BJ (cell line): ENCODE measurements around the gene UBE2Q2. TPM values are rescaled to one million over a fixed set of nuclear protein-coding genes. Genes with fewer than 3 reads are reported as not detected.

Source experiments
- CTCF ChIA-PET: fragments of 350-600 bp; formaldehyde crosslinking; extraction: SDS; loops from one replicate; lab custom pipeline; 2021; ENCODE audit warnings: antibody characterized with exemption, inconsistent platforms; lab: Yijun Ruan, JAX
- POLR2A ChIA-PET: fragments of 300-600 bp; sonication (Branson Sonifier 250); formaldehyde crosslinking; extraction: SDS; loops from one replicate; lab custom pipeline; 2021; ENCODE audit warnings: antibody characterized with exemption; lab: Charles Lee
- DNase-seq: peaks from one replicate; pipeline ENCODE4 v3.0.0-alpha.2; 2011; ENCODE audit warnings: low read depth
- H3K27me3 ChIP-seq: 2 replicates; pipeline ENCODE4 v1.6.0; 2011; ENCODE audit warnings: low read length; ENCODE audit not compliant: control insufficient read depth, insufficient read depth
- H3K36me3 ChIP-seq: 2 replicates; pipeline ENCODE4 v1.5.1; 2011; ENCODE audit warnings: low read length; ENCODE audit not compliant: control insufficient read depth, insufficient read depth
- H3K4me3 ChIP-seq: 2 replicates; pipeline ENCODE4 v1.5.1; 2011; ENCODE audit warnings: low read depth, mild to moderate bottlenecking, control low read depth, low read length
- CTCF ChIP-seq: IDR thresholded peaks from 2 replicates; pipeline ENCODE4 v1.5.1; 2011; ENCODE audit warnings: low read depth, mild to moderate bottlenecking, control low read depth, inconsistent platforms, low read length, moderate library complexity; ENCODE audit not compliant: insufficient read depth
- polyA plus RNA-seq: library from polyadenylated mRNA; depleted of rRNA; stranded (reverse); fragments of >200 nt; gene quantifications from 2 replicates; pipeline ENCODE4 v1.2.3, GENCODE V29; 2011

UBE2Q2 gene
- polyA plus RNA-seq, 1 experiment: 22.6 TPM

GRCh38 chr15:75817138-75817935, 25.9 kb upstream of the UBE2Q2 start:
- H3K4me3 ChIP-seq: no peak overlapping the region
- CTCF ChIA-PET: interaction anchor here (1.2 to 1.6 kb wide), 2 partner anchors 9 to 15 kb away, joined by 4 to 12 read pairs; no protein-coding TSS in a partner anchor
- no peaks in the 10 kb centered on the region for H3K36me3 ChIP-seq
- no peak for DNase-seq
- no peaks in the 10 kb centered on the region; the same call in 1 of the 2 replicates for H3K27me3 ChIP-seq
- no peak for TF ChIP-seq CTCF
- POLR2A ChIA-PET: no interaction called here

- POLR2A ChIA-PET: no interaction called here
- no peak for DNase-seq
- Histone ChIP-seq H3K27me3 (no peaks in the 10 kb centered on the region; the same call in 1 of the 2 replicates), H3K4me3 (no peak overlapping the region), H3K36me3 (no peaks in the 10 kb centered on the region)
- CTCF ChIA-PET: interaction anchor here (0.6 to 2.0 kb wide), 3 partner anchors 10 to 64 kb away, joined by 3 to 5 read pairs (median 3); no protein-coding TSS in a partner anchor
- no peak for TF ChIP-seq CTCF
Observed at GRCh38 chr15:75820206-75820605, 23.0 kb upstream of the UBE2Q2 start.

GRCh38 chr15:75821786-75822345, 21.4 kb upstream of the UBE2Q2 start:
- ChIA-PET POLR2A (interaction anchor here (0.6 kb wide), 2 partner anchors 10 to 54 kb away, joined by 7 to 9 read pairs; no protein-coding TSS in a partner anchor), CTCF (interaction anchor here (0.9 to 2.2 kb wide), 4 partner anchors 19 to 108 kb away, joined by 3 to 8 read pairs (median 4); no protein-coding TSS in a partner anchor)
- TF ChIP-seq CTCF: no peak
- Histone ChIP-seq H3K4me3 (no peak overlapping the region), H3K36me3 (no peaks in the 10 kb centered on the region), H3K27me3 (peaks cover 4% of the 10 kb centered on the region)
- DNase-seq: no peak

DNA sequence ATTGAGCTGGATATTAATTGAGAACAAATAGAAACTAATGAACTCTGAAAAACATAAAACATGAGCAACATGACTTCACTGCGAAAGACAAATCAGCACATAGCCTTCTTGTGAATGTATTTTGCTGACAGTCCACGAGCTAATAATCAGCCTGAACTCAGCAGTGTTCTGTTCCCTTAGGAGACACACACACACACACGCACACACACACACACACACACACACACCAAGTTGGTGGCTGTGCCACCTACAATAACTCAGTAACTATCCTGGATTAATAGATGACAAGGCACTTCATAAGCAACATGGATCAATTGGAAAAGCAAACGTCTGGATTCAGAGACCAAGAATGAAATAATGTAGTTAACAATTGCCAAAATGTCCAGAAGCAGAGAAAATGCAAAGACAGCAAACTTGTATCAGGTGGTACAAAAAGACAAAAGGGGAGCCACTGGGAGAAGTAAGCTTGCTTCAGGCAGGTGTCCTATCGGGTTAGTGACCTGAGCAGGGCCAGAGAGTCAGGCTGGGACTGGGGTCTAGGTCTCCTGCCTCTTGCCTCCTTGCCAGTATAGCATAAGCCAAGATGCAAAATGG, 20.5 kb upstream of the UBE2Q2 start:
- POLR2A ChIA-PET: interaction anchor here (0.6 kb wide), 1 partner anchor 53 kb away, joined by 9 read pairs; no protein-coding TSS in a partner anchor

More for the DNA sequence above, 20.5 kb upstream of the UBE2Q2 start:
- Histone ChIP-seq H3K27me3 (peaks cover 5% of the 10 kb centered on the region), H3K36me3 (no peaks in the 10 kb centered on the region), H3K4me3 (no peak overlapping the region)
- TF ChIP-seq CTCF: no peak
- no peak for DNase-seq
- CTCF ChIA-PET: interaction anchor here (0.8 to 2.2 kb wide), 4 partner anchors 13 to 107 kb away, joined by 3 to 8 read pairs (median 3); no protein-coding TSS in a partner anchor
